ENCODE data around the gene MYO3B.
"Not testable (repeated sequence)": the region's sequence is repeated elsewhere in the genome, so short reads cannot be mapped to it uniquely, and the experiment has no call there.

MYO3B gene

DNA sequence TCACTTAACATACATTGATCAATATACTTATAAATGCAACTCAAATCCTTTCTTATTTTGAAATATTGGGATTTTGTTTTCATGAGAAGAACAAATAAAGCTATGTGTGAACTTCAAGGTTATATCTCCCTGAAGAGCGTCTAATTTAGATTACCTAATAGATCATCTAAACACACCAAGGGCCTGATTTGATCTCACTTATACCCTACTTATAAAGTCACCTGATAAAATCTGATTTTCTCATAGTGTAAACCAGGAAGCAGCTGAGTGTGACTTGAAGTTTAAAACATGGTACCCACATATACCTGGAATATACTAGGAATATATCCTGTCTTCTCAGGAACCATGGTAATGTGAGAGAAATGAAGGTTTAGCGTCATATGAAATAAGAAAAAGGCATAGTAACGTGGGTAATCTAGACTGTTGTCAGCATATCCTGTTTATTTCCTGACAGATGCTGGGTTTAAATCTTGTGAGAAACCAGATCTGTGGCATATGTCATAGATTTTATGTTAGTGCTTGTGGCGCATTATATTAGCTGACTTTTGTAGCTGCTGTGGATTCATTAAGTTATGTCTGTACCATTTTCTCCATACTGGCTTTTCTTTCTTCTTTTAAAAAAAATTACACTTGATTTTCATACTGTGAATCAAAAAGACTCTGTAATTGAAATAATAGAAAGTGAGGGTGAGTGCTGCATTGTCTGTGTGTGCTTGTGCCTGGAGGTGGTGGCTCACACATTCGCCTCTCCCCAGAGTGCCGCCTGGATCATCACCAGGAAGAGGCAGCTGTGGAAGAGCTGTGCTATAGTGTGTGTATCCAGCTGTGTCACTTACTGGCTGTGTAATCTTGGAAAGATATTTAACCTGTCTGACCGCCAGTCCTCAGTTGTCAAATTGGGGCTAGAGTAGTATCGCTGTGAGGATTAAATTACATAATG is 164.0 kb downstream of the MYO3B start:
- no peak for DNase-seq

GRCh38 chr2:170344663-170345346 is 166.9 kb downstream of the MYO3B start:
- no peak for DNase-seq

DNA sequence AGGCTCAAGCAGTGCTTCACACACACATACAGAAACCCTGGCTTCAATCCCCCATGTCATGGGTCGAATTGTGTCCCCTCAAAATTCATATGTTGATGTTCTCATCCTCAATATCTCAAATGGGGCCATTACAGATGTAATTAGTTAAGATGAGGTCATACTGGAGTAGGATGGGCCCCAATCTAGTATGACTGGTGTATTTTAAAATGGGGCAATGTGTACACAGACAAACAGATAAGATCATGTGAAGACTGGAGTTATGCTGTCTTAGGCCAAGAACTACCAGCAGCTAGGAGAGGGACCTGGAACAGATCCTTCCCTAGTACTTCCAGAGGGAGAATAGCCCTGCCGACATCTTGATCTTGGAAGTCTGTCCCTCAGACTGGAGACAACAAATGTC is 167.7 kb downstream of the MYO3B start:
- DNase-seq, result no peak

DNA sequence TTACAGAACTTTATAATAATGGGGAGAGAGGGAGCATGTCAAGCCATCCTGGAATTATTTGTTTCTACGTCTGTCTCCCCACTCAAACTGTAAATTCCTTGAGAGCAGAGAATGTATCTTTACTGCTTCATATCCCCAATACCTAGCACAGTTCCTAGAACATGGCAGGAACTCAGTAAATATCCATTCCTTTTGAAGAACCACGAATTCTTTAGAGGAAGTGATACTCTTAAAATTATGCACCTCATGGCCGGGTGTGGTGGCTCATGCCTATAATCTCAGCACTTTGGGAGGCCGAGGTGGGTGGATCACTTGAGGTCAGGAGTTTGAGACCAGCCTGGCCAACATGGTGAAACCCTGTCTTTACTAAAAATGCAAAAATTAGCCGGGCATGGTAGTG is 171.3 kb downstream of the MYO3B start:
- DNase-seq, result not testable (repeated sequence)

- DNase-seq, result no peak
These were observed 173.2 kb downstream of the MYO3B start for GRCh38 chr2:170350929-170351826.

DNA sequence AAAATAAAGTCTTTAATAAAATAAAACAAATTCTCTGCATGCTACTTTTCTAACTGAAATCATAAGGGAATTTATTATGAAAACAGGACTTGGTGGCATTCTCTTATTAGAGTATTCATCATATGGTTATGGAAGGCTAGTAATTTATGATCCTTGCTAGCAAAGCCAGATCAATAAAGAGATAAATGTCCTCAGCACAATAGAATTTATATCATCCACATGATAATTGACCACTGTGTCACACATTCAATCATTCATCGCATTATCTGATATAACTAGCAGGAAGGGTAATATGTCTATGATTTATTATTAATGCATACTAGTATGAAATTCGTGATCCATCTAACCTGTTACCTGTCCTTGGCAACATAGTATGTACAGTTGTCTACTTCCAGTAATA is 175.8 kb downstream of the MYO3B start:
- no peak for DNase-seq

GRCh38 chr2:170354388-170354787 is 176.4 kb downstream of the MYO3B start:
- peak; percentile 84 for DNase-seq

DNA sequence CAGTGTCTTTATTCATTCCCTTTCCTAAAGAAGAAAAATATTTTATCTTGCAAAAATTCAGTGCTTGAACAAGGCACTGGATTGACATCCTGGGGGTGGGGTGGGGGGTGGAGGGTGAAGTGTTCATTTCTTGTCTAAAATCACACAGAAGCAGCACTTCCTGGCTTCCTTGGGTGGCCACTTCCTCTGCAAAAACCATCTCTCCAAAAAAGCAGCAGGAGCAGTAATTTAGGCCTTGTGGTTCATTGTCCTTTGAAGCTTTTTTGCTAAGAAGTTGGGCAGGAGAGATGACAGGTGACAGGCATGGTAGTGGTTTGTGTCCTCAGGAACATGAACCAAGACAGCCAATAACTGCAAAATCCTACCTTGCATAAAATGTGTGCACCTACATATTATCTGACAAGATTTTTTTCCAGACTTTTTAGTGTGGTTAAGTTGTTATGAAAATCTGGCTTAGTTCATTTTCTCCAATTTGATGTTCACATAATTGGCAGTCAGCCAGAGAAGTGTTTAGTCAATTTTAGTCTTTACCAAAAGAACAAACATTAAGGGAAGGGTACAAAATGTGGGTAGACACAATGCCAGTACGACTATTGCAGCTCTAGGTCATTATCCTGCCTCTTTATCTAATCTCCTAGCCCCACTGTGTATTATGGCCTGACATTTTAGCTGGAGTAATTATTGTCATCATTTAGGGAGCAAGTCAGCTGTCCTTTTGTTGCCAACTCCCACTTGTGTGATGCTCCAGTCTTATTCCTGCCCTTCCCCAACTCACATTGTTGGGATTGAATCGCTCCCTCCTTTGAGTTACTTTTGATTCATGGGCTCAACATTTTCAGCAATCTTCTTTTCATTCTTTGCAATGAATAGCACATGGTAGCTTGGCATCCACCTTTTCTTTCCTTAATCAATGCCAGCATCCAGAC is 177.2 kb downstream of the MYO3B start:
- DNase-seq, result peak; percentile 85

- DNase-seq, result no peak
These were observed 181.5 kb downstream of the MYO3B start for GRCh38 chr2:170359466-170359865.

DNA sequence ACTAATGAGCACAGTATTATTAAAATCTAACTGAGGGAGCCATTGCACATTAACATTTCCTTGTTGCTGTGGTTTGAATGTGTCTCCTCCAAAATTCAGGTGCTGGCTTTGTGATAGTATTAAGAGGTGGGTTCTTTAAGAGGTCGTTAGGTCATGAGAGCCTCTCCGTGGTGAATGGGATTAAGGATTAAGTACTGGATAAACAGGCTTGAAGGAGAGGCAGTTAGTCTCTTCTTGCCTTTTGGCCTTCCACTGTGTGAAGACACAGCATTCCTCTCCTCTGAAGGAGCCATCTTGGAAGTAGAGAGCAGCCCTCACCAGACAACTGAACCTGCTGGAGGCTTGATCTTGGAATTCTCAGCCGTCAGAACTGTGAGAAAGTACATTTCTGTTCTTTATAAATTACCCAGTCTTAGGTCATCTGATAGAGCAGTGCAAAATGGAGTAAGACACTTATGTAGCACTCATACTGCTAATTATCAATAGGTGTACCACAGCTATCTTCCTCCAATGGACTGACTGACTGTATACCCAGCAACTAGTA is 182.7 kb downstream of the MYO3B start:
- DNase-seq, result no peak

GRCh38 chr2:170361090-170361936 is 183.4 kb downstream of the MYO3B start:
- no peak for DNase-seq

DNA sequence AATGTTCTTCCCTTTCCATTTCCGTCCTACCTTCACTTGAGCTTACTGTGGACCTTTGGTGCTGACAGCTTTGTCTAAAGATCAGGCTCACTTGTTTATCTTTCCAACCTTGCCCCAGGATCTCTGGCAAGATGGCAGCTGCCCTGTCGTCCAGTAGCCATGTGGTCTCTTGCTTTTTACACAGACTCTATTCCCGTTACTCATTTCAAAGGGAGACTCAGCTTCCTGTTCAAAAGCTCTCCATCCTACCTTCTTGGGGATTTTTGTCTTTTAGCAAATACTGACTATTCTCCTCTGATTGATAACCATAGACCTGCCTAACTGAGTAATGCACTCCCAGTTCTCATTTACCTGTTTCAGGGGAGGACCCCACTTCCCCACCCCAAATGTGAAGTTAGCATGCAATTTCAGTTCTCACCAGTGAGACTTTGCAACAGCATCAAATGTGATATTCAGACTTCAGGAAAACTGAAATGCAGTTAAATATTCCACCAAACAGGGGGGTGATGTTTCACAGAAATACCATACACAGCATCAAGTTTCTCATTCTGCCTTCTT is 184.4 kb downstream of the MYO3B start:
- no peak for DNase-seq

GRCh38 chr2:170362871-170363631 is 185.1 kb downstream of the MYO3B start:
- peak; percentile 59 for DNase-seq

GRCh38 chr2:170365003-170365402 is 187.1 kb downstream of the MYO3B start:
- no peak for DNase-seq

- no peak for DNase-seq
These were observed 187.7 kb downstream of the MYO3B start for GRCh38 chr2:170365686-170366085.

- DNase-seq, result no peak
These were observed 190.4 kb downstream of the MYO3B start for GRCh38 chr2:170368370-170368769.

- no peak for DNase-seq
These were observed 191.3 kb downstream of the MYO3B start for GRCh38 chr2:170369228-170369627.

DNA sequence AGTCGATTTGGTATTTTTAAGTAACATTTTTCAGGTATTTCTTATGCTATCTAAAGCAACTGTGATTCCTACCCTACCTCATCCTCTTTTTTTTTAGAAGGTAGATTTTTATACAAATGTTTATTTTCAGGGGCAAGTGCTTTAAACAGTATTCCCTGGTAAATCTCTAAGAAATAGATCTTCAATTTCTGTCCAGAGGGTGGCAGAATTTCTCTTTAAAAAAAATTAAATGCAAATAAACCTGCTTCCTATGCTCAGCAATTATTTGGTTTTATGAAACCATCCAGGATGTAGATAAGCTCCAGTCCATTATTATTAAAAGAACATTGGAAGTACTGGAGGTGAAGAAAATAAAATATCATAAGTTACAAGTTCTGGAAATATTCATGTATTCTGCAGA is 191.9 kb downstream of the MYO3B start:
- DNase-seq, result peak; percentile 44

DNA sequence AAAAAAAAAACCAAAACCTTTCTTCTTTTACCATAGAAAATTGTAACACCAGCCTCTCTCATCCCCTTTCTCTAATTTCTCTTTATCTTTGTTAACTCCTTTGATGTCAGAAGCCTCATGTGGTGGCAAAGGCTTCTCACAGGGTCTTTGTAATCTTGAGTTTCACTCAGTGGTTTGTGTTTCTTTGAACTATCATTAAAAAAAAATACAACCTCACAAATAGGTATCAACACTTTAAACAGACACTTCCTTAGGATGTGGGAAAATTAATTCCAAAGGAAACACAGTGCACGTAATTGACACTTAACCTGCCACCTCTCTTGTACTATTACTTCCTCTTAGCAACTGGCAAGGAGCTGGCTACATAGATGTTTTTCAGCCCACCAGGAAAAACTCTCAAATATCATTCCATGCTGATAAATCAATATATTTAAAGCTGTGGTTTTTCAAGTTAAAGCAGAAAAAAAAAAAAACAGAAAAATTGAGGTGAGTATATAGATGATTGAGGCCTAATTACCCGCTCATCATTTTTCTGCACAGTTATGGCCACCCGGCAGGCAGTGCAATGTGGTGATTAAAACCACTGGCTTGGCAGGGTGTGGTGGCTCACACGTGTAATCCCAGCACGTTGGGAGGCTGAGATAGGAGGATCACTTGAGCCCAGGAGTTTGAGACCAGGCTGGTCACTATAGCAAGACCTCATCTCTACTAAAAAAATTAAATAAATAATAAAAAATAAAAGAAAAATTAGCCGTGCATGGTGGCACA is 193.5 kb downstream of the MYO3B start:
- DNase-seq, result no peak

All from NCI-H1436 treated with DMSO at 0.1 percent for 48 hours (cell line).